ENCODE data around the gene LRFN5.
"Not testable (repeated sequence)": the region's sequence is repeated elsewhere in the genome, so short reads cannot be mapped to it uniquely, and the experiment has no call there.

LRFN5 gene

GRCh38 chr14:41899416-41899815 is 292.7 kb downstream of the LRFN5 start:
- DNase-seq (ENCODE audit: low read depth): no peak

DNA sequence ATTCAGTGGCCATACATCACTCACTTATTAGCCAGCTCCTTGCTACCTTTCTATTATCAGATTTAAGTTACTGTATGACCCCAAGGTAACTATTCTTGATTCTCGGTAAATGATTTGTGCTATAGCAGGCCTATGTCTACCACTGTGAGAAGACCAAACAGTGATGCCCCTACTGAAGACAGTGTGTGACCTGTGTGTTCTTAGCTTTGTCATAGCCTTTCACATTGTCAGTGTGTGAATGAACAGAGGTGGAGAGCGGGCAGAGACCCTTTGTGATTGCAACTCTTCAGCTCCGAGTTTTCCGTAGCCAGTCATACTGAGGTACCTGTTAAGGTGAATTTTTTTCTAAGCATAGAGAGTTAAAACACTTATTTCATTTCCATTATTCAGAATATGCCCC is 294.0 kb downstream of the LRFN5 start:
- no peak for DNase-seq (ENCODE audit: low read depth)

GRCh38 chr14:41901089-41901488 is 294.4 kb downstream of the LRFN5 start:
- no peak for DNase-seq (ENCODE audit: low read depth)

DNA sequence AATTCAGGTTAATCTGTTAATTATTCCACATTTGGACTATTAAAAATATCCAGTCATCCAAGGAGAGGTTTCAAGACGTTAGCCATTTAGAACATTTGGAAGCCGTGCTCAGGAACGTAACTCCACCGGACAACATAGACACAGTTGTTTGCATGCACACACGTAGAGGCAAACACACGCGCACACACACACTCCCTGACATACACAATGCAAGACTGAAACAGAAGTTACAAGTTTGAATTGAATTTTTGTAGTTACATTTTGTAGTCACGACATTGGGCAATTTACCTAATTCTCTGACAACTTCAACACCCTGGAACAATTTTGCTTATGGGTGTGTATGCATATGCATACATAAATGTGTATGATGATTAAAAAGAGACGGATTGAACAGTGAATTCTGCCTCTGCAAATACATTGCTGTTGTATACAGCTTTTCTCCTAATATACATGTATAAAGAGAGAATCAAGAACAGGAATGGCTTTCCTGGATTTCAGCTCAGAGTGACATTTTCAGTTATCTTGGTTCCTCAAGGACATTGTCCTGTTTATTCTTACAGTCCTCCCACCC is 298.8 kb downstream of the LRFN5 start:
- DNase-seq (ENCODE audit: low read depth): no peak

- DNase-seq (ENCODE audit: low read depth): not testable (repeated sequence)
These were observed 304.5 kb downstream of the LRFN5 start for GRCh38 chr14:41911155-41911554.

- DNase-seq (ENCODE audit: low read depth): no peak
These were observed 306.7 kb downstream of the LRFN5 start for GRCh38 chr14:41913398-41913797.

DNA sequence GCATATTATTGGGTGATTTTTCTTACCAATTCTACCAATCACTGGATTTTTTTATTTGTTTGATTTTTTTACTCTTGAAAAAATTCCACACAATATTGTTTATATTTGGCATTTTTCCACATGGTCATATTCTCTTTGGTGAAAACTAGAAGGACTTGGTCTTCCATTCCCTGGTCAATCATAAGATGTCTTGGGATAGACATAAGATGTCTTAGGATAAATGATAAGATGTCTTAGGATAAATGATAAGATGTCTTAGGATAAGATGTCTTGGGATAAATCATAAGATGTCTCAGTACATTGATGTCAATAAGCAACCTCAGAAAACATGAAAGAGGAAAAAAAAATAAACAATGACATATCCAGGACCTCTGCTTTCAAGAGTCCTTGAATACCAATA is 309.1 kb downstream of the LRFN5 start:
- DNase-seq (ENCODE audit: low read depth): no peak

DNA sequence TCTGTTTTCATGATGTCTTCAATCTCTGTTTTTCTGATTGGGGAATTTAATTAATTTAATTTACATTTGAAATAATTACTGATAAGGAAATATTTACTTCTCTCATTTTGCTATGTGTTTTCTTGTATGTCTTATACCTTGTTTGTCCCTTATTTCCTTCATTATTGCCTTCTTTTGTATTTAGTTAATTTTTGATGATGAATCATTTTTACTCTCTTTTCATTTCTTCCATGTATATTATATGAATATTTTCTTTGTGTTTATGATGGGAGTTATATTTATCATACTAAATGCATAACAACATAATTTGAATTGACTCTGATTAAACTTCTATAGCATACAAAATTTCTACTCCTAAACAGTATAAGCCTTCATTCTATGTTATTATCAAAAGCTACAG is 309.6 kb downstream of the LRFN5 start:
- DNase-seq (ENCODE audit: low read depth): no peak

DNA sequence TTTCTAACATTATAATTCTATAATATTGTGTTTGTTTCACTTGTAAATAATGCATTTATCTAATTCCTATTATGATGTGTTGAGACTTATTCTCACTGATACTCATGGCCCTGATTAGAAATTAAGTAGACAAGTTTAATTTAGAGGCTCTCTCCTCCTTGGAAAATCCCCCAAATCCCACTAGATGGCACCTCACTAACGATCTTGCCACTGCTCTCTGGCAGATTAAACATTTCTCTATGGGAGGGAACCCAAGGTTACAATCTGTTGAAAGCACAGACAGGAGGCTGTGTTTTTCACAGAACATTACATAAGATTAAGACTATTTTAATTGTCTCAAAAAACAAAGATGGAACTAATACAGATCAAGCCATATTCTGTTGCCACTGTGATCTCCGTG is 318.7 kb downstream of the LRFN5 start:
- peak; percentile 3 for DNase-seq (ENCODE audit: low read depth)

DNA sequence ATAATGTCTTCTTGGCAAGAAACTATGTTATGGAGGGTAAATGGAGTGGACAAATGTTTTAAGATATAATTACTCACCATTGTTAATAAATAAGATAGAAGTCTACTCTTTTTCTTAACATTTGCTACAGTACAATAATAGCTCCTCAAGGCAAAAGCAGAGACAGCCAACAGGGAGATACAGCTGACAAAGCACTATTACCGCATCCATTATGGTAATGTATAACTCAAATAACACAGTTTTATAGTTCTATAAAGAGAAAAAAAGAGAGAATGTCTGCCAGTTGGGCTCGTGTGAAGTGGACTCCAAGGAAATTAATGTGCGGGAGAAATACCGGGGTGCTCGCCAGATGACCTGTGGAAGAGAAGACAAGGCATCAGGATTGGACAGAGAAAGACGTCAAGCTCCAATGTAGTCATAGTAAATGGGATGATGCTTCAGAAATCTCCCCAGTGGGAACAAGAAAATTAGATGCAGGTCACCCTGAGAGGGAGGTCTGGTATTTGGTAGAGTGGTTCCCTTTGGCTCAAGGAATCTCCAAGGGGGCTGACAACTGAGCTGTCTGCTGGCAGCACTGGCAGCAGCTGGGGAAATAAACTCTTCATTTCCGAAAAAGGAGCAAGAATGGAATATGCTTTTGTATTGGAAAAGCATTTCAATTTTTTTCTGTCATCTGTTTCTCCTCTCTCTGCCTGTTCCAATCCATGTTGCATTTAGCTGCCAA is 343.9 kb downstream of the LRFN5 start:
- no peak for DNase-seq (ENCODE audit: low read depth)

All from HS-5 (cell line).